Muscle of leg (tissue), 11 donors: Measurements from ENCODE around the gene HOXB13. TPM values are rescaled to one million over a fixed set of nuclear protein-coding genes. Genes with fewer than 3 reads are reported as not detected.

Experiments used
- DNase-seq: peaks from one replicate; pipeline ENCODE4 v3.0.0; 2013
- H3K27ac ChIP-seq: one replicate; pipeline ENCODE4 v1.5.1; 2013; ENCODE audit warnings: mild to moderate bottlenecking, low read length, control low read depth
- H3K27me3 ChIP-seq: one replicate; pipeline ENCODE4 v1.6.1; 2013; ENCODE audit warnings: low read length; ENCODE audit not compliant: control insufficient read depth, insufficient read depth
- H3K36me3 ChIP-seq: one replicate; pipeline ENCODE4 v1.6.1; 2013; ENCODE audit warnings: low read length; ENCODE audit not compliant: control insufficient read depth, insufficient read depth
- H3K4me1 ChIP-seq: one replicate; pipeline ENCODE4 v1.6.1; 2013; ENCODE audit warnings: low read length; ENCODE audit not compliant: control insufficient read depth, insufficient read depth
- H3K4me3 ChIP-seq: one replicate; pipeline ENCODE4 v1.5.1; 2013; ENCODE audit warnings: low read length, control low read depth
- H3K9me3 ChIP-seq: replicated peaks from 2 replicates; pipeline ENCODE4 v1.6.1; 2013; ENCODE audit warnings: low read depth, low read length; ENCODE audit not compliant: control insufficient read depth
- WGBS: methylation state at CpG from one replicate; pipeline ENCODE4 v1.1.5; 2013; ENCODE audit warnings: missing lambda C conversion rate; ENCODE audit not compliant: insufficient coverage; 5-methylcytosine and 5-hydroxymethylcytosine counted together
- polyA plus RNA-seq, 8 donors: library from polyadenylated mRNA; unstranded; fragments of 120-200 nt; gene quantifications; one replicate each; pipeline versions ENCODE4 v1.2.1 to v1.2.3, GENCODE V29; 2013; ENCODE audit warnings: inconsistent platforms in 1 of 8, low replicate concordance in 1 of 8; ENCODE audit not compliant: insufficient read length in 8 of 8, insufficient read depth in 1 of 8
- total RNA-seq: library from RNA; stranded (reverse); fragments of 120-200 nt; gene quantifications from one replicate; pipeline ENCODE4 v1.2.4, GENCODE V29; 2013

The HOXB13 gene
- total and polyA plus RNA-seq, 9 donors: under 0.01 to 0.06 TPM; not detected in 7

DNA sequence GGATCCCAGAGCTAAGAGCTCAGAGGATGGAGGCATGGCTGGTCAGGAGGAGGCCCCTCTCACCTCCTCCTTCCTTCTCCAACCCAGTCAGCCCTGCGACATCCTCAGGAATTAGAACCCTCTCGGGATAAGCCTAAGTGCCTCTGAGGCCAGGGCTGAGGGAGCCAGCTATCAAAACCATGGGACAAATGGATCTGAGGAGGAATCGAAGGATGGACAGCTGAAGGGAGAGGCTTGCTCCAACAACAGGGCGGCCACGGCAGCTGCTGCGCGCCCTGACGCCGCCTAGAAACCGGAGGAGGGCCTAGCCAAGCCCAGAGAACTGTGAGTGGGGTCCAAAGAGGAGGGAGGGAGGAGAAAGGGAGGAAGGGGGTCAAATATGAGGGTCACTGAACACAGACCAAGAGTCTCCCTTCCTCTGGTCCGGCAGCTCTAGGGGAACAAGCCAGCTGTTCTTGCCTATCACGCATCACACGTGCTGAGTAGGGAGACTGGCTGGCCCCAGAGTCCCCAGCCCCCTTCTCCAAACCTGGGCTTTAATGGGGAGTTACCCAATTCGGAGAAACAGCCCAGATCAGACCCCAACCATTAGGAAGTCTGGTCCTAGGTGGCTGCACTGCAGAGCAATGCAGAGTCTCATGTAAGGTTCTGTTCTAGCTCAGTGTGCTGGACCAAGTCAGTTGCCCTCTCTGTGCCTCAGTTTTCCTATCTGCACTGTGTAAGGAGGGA is 5.9 kb upstream of the HOXB13 start:
- peaks cover 94% of the 10 kb centered on the region for H3K27me3 ChIP-seq
- no peak overlapping the region for H3K27ac ChIP-seq
- H3K4me3 ChIP-seq: no peak overlapping the region
- H3K9me3 ChIP-seq: no peaks in the 10 kb centered on the region
- H3K36me3 ChIP-seq: no peaks in the 10 kb centered on the region
- WGBS: 3% methylated on average over 11 of the region's 14 CpGs
- H3K4me1 ChIP-seq: peaks cover 16% of the 10 kb centered on the region
- no peak for DNase-seq

DNA sequence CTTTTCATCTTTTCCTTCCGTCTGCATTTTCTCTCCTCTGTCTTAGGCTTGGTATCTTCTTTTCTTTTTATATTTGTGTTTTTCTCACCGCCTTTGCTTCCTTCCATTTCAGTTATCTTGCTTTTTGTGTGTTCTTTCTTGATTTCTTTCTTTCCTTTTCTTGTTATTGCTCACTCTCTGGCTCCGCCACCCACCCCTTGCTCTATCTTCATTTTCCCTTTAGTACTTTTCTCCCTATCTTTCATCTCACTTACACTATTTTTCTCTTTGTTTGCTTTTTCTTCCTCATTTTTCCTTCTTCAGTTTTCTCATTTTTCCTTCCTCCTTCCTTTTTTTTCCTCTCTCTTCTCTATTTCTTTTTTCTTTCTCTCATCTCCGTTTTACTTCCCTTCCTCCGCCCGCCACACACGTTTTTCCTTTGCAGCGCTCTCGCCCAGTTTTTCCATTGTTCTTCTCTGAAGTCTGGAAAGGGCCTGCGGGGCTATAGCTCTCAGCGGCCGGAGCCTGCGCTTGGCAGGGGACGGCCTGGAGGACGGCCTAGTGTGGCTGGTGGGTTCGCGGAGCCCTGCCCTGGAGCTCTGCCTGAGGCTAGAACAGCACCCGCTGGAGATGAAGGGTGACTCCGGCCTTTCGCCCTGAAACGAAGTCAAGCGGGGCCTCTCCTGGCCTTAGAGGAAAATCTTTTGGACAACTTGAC is 5.2 kb upstream of the HOXB13 start:
- no peaks in the 10 kb centered on the region for H3K9me3 ChIP-seq
- peaks cover 94% of the 10 kb centered on the region for H3K27me3 ChIP-seq
- peaks cover 23% of the 10 kb centered on the region for H3K4me1 ChIP-seq
- no peak overlapping the region for H3K27ac ChIP-seq
- no peaks in the 10 kb centered on the region for H3K36me3 ChIP-seq
- DNase-seq: no peak
- WGBS: 6% methylated on average over 16 of the region's 22 CpGs
- no peak overlapping the region for H3K4me3 ChIP-seq

DNA sequence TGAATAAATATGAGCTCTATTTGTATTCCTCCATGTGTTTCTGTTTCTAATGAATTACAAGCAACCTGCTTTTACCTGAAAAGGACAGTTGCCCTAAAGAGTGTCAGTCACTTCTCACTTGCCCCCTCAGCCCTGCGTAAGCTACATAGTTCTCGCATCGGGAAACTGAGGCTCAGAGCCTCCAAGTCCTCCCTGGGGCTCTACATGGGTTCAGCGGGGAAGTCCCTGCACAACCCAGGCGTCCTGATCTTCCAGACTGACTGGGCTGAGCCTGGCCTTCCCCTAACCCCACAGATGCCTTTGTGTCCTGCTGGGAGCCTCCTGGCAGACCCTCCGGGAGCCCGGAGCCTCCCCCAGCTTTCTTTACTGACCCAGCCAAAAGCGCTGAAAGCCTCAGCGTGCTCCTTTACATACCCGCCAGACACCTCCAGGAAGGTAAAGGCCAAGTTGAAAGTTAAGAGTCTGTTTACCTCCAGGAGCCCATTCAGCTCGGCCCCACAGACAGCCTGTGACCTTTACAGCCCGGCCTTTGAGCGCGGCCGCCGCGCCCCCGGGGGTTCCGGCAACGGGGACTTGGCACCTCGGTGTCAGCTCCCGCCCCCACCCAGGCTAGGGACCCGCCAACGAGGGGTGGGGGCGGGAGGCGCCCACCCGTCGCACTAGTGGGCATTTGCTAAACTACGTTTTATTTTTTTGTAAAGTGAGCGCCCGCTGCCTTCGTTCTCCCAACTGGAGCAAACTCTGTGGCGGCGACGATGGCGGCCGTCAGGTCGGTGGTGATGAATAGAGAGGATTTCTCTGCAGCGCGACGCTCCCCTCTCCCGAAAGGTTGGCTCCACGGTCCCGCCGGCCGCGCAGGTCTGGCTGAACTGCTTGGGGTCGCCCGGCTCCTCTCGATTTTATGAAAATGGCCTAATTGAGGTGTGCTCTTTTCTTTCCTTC is 4.4 kb upstream of the HOXB13 start:
- H3K9me3 ChIP-seq: no peaks in the 10 kb centered on the region
- no peaks in the 10 kb centered on the region for H3K36me3 ChIP-seq
- no peak overlapping the region for H3K27ac ChIP-seq
- no peak overlapping the region for H3K4me3 ChIP-seq
- under 1% methylated on average over 32 of the region's 50 CpGs for WGBS
- peaks cover 31% of the 10 kb centered on the region for H3K4me1 ChIP-seq
- no peak for DNase-seq
- peaks cover 94% of the 10 kb centered on the region for H3K27me3 ChIP-seq

DNA sequence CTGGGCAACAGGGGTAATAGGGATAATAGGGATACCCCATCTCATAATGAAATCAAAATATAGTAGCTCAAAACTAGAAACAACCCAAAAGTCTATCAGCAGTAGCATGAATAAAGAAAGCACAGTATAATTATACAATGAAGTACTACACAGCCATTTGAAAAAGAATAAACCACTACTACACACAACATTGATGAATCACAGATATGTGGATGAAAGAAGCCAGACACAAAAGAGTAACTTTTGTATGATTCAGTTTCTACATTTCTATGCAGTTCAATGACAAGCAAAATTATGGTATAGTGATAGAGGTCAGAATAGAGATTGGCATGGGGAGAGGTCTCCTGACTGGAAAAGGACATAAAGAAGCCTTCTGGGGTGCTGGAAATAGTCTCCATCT is 2.8 kb upstream of the HOXB13 start:
- Histone ChIP-seq H3K27ac (no peak overlapping the region), H3K4me1 (peaks cover 31% of the 10 kb centered on the region), H3K9me3 (no peaks in the 10 kb centered on the region), H3K4me3 (no peak overlapping the region), H3K36me3 (no peaks in the 10 kb centered on the region), H3K27me3 (peaks cover 95% of the 10 kb centered on the region)
- DNase-seq: no peak

DNA sequence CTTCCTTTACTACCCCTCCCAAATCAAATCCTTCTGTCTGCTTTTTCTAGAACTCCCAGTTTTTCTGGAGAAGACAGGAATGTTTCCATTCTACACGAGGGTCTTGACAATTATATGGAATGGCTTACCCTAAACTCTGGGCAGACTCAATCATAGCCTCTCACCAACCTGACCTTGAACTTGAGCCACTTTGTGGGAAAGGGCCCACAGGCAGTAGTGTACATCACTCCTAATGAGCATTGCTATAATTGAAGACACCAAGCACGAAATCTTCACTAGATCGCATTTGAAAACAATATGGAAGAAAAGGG is 1.6 kb upstream of the HOXB13 start:
- no CpG with 5 or more reads among the region's 3 CpGs for WGBS
- Histone ChIP-seq H3K9me3 (no peaks in the 10 kb centered on the region), H3K4me1 (peaks cover 36% of the 10 kb centered on the region), H3K27me3 (peaks cover 95% of the 10 kb centered on the region), H3K4me3 (no peak overlapping the region), H3K36me3 (no peaks in the 10 kb centered on the region), H3K27ac (no peak overlapping the region)
- DNase-seq: no peak

DNA sequence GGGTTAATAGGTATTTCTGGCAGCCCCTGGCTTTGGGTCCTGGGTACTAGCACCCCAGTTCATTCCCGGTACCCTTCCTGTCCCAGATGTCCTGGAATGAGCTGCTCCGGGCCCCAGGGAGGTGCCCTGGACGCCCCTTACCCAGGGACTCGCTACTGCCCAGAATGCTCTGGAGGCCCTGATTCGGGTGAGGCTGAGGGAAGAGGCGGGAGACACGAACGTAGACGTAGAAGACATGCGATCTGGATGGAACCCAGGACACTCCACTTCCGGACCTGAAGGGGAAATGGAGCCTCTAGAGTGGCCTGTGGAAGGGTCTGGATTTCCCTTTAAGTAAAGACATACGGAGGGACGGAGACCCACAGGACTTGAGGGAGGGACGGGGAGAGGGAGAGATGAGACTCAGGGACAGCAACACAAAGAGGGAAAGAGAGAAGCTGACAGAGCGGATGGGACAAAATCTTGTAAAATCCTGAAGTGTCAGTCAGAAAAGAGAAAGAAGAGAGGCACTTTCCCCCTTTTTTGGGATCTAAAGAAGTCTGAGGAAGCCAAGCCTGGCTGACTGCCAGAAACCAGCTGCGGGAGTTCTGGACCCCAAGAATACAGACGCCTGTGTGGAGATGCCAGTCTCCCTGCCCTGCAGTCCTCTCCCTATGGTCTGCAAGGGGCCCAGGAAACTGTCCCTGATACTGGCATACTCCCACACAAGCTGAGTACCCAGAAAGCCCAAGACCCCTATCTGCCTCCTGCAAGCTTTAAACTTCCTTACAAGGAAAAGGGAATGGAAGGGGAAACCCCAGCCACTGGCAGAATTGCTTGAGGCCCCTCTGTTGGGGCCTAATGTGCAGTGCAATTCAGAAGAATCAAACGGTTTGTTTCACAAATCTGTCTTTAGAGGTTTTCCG is 1.0 kb upstream of the HOXB13 start:
- Histone ChIP-seq H3K27me3 (peaks cover 95% of the 10 kb centered on the region), H3K4me1 (peaks cover 39% of the 10 kb centered on the region), H3K36me3 (no peaks in the 10 kb centered on the region), H3K9me3 (no peaks in the 10 kb centered on the region), H3K4me3 (no peak overlapping the region), H3K27ac (no peak overlapping the region)
- WGBS: 2% methylated on average over 13 of the region's 19 CpGs
- DNase-seq: no peak

DNA sequence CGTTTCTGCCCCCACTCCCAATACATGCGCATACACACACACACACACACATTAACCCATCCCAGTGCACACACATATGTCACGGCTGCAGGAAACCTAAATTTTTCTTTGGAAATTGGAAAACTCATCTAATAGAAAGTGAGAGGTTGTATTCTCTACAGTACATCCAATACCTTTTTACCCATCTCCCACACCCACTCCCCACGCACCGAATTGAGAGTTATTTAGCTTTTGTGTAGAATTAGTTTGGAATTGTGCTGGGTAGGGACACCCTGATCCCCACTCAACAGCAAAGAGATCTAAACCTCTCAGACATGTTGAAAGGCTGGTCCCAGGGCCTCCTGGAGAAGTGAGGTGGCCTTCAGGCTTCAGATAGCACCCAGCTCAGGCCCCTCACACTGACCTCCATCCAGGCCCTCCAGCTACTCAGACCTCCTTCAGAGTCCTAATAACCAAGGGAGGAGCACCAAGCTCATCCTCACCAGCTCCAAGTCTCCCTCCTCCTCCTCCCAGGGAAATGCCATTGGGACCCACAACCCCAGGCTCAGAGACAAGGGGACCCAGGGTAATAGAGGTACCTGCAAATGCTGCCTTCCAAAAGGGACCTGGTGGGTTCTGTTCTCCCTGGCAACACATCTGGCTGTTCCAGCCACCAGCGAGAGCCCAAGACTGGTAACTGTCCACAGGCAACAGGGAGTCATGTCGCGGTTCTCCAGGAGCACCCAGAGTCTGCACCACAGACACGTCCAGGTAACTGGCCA is 955 bp downstream of the HOXB13 start:
- Histone ChIP-seq H3K27ac (no peak overlapping the region), H3K27me3 (peaks cover 94% of the 10 kb centered on the region), H3K4me3 (no peak overlapping the region), H3K4me1 (peaks cover 37% of the 10 kb centered on the region), H3K36me3 (no peaks in the 10 kb centered on the region), H3K9me3 (no peaks in the 10 kb centered on the region)
- WGBS: 24% methylated on average over 4 of the region's 9 CpGs
- DNase-seq: no peak

DNA sequence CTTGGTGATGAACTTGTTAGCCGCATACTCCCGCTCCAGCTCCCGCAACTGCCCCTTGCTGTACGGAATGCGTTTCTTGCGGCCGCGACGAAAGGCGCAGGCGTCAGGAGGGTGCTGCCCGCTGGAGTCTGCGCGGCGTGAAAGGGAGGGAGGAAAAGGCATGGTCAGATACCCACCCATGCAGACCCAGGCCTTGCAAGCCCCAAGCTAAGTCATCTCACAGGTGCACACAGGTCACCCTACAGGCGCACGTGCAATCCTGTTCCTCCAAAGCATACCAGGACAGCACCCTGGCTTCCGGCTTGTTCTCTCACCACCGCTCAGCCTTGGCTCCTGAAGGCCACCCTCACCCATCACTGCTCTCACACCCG is 1.6 kb downstream of the HOXB13 start:
- H3K4me3 ChIP-seq: no peak overlapping the region
- H3K27me3 ChIP-seq: peaks cover 95% of the 10 kb centered on the region
- H3K9me3 ChIP-seq: no peaks in the 10 kb centered on the region
- H3K27ac ChIP-seq: no peak overlapping the region
- DNase-seq: no peak
- WGBS: 3% methylated on average over 6 of the region's 20 CpGs
- H3K4me1 ChIP-seq: peaks cover 37% of the 10 kb centered on the region
- H3K36me3 ChIP-seq: no peaks in the 10 kb centered on the region
